RWPE1 (cell line): Measurements from ENCODE around the gene ADAMTS9.

Experiments
- CTCF ChIA-PET: fragments of 350-600 bp; sonication (Branson Sonifier 250); formaldehyde crosslinking; extraction: SDS; loops from one replicate; lab custom pipeline; 2021; lab: Yijun Ruan, JAX
- POLR2A ChIA-PET: fragments of 400-600 bp; formaldehyde crosslinking; extraction: SDS; loops from one replicate; lab custom pipeline; 2020; ENCODE audit warnings: antibody characterized with exemption; ENCODE audit not compliant: low non-redundant PET; lab: Yijun Ruan, JAX
- DNase-seq: peaks from one replicate; pipeline ENCODE4 v3.0.0; 2012; ENCODE audit warnings: low spot score
- H3K27ac ChIP-seq: fragments of 450-650 bp; 2 replicates; pipeline ENCODE4 v1.5.1; 2017
- TF ChIP-seq, protein P1 (sequence below): fragments of 450-650 bp; conservative IDR thresholded peaks from 2 replicates; pipeline ENCODE4 v1.5.1; 2017; ENCODE audit warnings: low read depth, mild to moderate bottlenecking

Gene ADAMTS9

DNA sequence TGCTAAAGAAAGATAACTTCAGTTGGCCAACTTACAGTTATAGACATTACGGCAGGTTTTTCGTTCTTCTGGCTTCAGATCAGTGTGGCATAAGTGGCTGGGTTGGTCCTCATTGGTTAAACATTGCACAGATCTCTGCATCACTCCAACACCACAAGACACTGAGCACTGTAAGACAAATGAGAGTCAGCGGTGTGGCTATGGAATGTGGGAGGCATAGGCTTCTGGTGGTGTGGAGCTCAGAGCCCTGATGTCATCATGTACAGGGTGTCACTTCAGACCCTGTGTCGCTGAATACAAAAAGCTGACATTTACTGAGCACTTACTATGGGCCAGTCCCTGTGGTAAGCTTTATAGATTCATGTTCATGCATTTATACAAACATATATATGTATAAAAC is 146.0 kb downstream of the ADAMTS9 start:
- H3K27ac ChIP-seq: no peak overlapping the region
- no peak for DNase-seq
- ChIA-PET CTCF (no interaction called here), POLR2A (no interaction called here)
- TF ChIP-seq, protein P1, sequence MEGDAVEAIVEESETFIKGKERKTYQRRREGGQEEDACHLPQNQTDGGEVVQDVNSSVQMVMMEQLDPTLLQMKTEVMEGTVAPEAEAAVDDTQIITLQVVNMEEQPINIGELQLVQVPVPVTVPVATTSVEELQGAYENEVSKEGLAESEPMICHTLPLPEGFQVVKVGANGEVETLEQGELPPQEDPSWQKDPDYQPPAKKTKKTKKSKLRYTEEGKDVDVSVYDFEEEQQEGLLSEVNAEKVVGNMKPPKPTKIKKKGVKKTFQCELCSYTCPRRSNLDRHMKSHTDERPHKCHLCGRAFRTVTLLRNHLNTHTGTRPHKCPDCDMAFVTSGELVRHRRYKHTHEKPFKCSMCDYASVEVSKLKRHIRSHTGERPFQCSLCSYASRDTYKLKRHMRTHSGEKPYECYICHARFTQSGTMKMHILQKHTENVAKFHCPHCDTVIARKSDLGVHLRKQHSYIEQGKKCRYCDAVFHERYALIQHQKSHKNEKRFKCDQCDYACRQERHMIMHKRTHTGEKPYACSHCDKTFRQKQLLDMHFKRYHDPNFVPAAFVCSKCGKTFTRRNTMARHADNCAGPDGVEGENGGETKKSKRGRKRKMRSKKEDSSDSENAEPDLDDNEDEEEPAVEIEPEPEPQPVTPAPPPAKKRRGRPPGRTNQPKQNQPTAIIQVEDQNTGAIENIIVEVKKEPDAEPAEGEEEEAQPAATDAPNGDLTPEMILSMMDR: no peak

DNA sequence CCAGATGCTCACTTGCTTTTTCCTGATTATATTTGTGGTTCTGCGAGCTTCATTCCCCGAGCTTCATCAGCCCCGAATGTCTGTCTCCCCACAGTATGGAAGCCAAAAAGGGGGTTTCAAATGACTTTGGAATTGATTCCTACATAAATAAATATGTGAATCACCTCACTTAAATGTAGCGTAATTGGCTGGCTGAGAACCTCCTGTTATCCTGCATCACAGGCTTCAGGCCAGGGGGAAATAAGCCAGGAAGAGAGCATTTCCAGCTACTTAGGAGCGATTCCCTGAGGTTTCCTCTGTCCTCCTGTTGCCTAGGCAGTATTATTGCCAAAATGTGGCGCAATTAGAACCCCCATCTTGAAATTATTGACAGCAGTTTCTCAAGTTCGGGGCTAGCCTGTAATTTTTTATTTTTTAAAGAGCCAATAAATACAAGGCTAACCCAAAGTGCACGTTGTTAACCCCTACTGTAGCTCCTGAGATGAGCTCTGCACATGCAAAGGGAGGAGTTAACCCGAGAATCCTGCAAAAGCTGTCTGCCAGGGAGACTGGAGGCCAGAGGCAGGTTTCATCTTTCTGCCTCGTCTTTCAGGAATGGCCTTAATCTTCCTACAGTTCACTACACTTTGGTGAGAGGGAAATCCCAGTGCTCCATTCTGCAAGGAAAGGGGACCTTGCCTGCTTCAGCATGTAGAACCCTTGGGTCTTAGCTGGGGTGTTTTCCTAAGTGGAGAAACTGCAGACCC is 148.2 kb downstream of the ADAMTS9 start:
- CTCF ChIA-PET: no interaction called here
- POLR2A ChIA-PET: no interaction called here
- no peak for DNase-seq
- TF ChIP-seq, protein P1: no peak
- no peak overlapping the region for H3K27ac ChIP-seq

DNA sequence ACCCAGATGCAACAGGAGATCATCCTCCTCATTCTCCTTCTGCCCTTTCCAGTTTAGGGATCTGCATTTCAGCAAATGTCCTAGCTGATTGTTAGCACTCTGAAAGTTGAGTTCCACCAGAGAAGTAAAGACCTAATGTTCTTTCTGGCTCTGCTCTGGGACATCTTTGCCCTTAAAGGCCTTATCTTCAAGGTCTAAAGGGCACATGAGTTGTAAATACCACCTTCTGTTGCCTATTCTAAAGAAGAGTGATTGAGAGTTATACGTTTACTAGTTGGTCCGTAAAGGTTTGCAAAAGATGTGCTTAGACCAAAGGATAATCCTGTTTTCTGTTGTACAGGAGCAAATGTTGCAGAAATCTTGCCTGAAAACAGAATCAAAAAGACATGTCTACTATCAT is 151.6 kb downstream of the ADAMTS9 start:
- TF ChIP-seq, protein P1: no peak
- no peak overlapping the region for H3K27ac ChIP-seq
- DNase-seq: no peak
- CTCF ChIA-PET: no interaction called here
- POLR2A ChIA-PET: no interaction called here

DNA sequence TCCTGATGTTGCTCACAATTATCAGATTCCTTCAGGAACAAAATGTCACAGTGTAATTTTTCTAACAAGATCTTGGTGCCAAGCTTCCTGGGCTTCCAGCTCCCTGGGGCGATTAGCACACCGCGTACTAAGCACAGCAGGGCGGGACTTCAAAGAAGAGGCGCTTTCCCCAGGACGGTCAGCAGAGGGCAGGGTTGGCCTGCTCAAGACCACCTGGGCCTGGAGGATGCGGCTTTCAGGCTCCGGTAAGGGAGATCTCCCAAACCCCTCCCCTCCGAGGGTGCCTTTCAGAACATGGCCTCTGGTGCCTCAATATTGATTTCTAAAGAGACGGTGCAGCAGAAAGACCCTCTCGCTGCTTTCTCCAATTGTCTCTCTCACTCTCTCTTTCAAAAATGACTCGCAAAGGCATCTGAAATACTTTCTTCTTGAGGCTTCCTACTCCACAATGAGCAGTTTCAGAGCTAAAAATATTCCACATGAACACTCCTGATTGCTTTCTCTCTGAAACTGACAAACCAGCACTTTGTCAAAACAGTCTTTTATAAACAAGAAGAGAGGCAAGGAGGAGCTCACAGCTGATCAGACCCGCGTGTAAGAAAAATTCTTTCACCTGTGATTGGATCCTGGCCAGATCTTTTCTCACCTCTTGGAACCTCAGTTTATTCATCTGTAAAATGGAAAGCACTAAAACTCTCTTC is 154.0 kb downstream of the ADAMTS9 start:
- peak; percentile 65 for DNase-seq
- POLR2A ChIA-PET: no interaction called here

DNA sequence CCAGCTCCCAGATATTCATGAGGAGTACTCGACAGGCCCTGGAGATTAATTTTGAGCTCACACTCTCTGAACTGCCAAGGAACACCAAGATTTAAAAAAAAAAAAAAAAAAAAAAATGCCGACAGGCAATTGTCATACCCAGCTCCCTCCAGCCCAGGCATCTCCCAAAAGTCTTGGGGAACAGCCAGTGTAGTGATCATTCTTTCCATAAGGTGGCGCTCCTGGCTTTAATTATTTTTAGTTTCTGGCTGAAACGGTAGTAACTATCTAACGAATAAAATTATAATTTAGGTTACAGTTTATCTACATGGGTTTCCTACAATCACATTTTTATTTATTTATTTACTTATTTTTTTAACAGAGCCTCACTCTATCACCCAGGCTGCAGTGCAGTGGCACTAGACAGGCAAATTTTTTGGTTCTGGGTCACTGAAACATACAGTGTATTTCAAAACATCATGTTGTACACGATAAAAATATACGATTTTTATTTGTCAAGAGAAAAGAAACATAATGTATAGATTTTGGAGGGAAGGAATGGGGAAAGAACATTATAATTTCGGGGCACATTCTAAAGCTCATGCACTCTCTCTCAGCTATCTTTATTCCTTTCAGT is 157.3 kb downstream of the ADAMTS9 start:
- ChIA-PET POLR2A (no interaction called here), CTCF (interaction anchor here (0.6 to 1.4 kb wide), 7 partner anchors 12 to 1604 kb away, joined by 3 to 6 read pairs (median 4); no protein-coding TSS in a partner anchor)
- peak; percentile 39 for DNase-seq

More for the DNA sequence above, 154.0 kb downstream of the ADAMTS9 start:
- TF ChIP-seq, protein P1: peak; percentile 84
- CTCF ChIA-PET: interaction anchor here (0.6 to 1.1 kb wide), 10 partner anchors 10 to 1592 kb away, joined by 3 to 5 read pairs (median 3); no protein-coding TSS in a partner anchor
- H3K27ac ChIP-seq: no peak overlapping the region

DNA sequence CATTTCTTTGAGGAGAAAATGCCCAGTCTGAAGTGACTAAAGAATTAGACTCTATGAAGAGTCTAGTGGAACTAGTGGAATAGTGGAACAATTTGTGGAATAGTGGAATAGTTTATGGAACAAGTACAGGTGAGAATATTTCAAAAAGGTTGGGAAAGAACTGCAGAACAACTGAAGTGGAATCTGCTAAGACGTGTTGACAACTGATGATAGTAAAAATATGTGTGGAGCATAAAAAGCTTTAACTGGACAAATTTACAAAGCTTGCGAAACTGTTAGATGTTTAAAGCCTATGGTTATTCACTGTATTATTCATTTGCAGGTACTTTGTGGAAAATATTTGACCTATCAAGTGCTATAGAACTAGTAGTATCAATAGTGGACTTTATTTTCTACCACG is 164.5 kb downstream of the ADAMTS9 start:
- H3K27ac ChIP-seq: no peak overlapping the region
- ChIA-PET CTCF (interaction anchor here (0.8 kb wide), 1 partner anchor 10 kb away, joined by 3 read pairs; no protein-coding TSS in a partner anchor), POLR2A (no interaction called here)
- TF ChIP-seq, protein P1: no peak
- DNase-seq: no peak

More for the DNA sequence above, 157.3 kb downstream of the ADAMTS9 start:
- TF ChIP-seq, protein P1: peak; percentile 70
- no peak overlapping the region for H3K27ac ChIP-seq
